Lung (tissue), 12 donors: ENCODE data around the gene NAP1L5. TPM values are rescaled to one million over a fixed set of nuclear protein-coding genes. Genes with fewer than 3 reads are reported as not detected.

ENCODE experiments used
- ATAC-seq: fragments of 200-7000 bp; cut with Tn5 transposase; one replicate; pipeline ENCODE4 v1.9.1; 2020; ENCODE audit warnings: moderate number of reproducible peaks; ENCODE audit not compliant: insufficient read depth, low FRiP score
- DNase-seq, 3 donors: peaks; one replicate each; pipeline ENCODE4 v3.0.0-alpha.2; 2013 to 2017
- H3K27ac ChIP-seq, 2 donors: one replicate each; pipeline ENCODE4 v1.5.1; 2013; ENCODE audit warnings: mild to moderate bottlenecking in 2 of 2, moderate library complexity in 2 of 2, control low read depth in 1 of 2, inconsistent platforms in 1 of 2, low read depth in 1 of 2, low read length in 1 of 2
- H3K27me3 ChIP-seq, 3 donors: one replicate each; pipeline ENCODE4 v1.5.1; 2013; ENCODE audit warnings: low read length in 2 of 3; ENCODE audit not compliant: control insufficient read depth in 3 of 3, insufficient read depth in 3 of 3
- H3K36me3 ChIP-seq, 4 donors: one replicate each; pipeline ENCODE4 v1.5.1; 2013; ENCODE audit warnings: low read length in 4 of 4, mild to moderate bottlenecking in 1 of 4, moderate library complexity in 1 of 4; ENCODE audit not compliant: control insufficient read depth in 4 of 4, insufficient read depth in 4 of 4
- H3K4me1 ChIP-seq, 5 donors: one replicate each; pipeline ENCODE4 v1.5.1; 2013; ENCODE audit warnings: low read length in 5 of 5, mild to moderate bottlenecking in 2 of 5, moderate library complexity in 1 of 5; ENCODE audit not compliant: control insufficient read depth in 5 of 5, insufficient read depth in 5 of 5
- H3K4me3 ChIP-seq: one replicate; pipeline ENCODE4 v1.5.1; 2013; ENCODE audit warnings: mild to moderate bottlenecking, control low read depth, moderate library complexity
- H3K9ac ChIP-seq, 2 donors: one replicate each; pipeline ENCODE4 v1.5.1; 2013; ENCODE audit warnings: low read length in 2 of 2, control low read depth in 1 of 2; ENCODE audit not compliant: insufficient read depth in 1 of 2
- H3K9me3 ChIP-seq, 4 donors: one replicate each; pipeline ENCODE4 v1.5.1; 2013; ENCODE audit warnings: low read length in 3 of 4, mild to moderate bottlenecking in 1 of 4, moderate library complexity in 1 of 4; ENCODE audit not compliant: control insufficient read depth in 4 of 4, insufficient read depth in 3 of 4
- CTCF ChIP-seq: IDR thresholded peaks from 2 replicates; pipeline ENCODE4 v1.5.1; 2012; ENCODE audit warnings: mild to moderate bottlenecking; ENCODE audit errors: control extremely low read depth, extremely low read depth
- WGBS, 2 donors: extraction: QIAGEN DNeasy Blood & Tissue Kit; methylation state at CpG; one replicate each; pipeline ENCODE4 v1.1.7; 2013; 5-methylcytosine and 5-hydroxymethylcytosine counted together
- polyA plus RNA-seq, 2 donors: library from polyadenylated mRNA; stranded (reverse); fragments of 200-250 nt; gene quantifications; one replicate each; pipeline ENCODE4 v1.2.1, GENCODE V29; 2013
- total RNA-seq, 2 donors: library from RNA; depleted of rRNA in 1 of 2; stranded (reverse); fragments of >200 nt in 1 of 2; gene quantifications; one replicate each; pipeline ENCODE4 v1.2.1, GENCODE V29; 2014 to 2021
- donor health status: control.
- donor health status: control.
- donor health status: Bipolar disorder and iron deficiency.
- donor health status: healthy.
- donor health status: DM: yes; HTN: yes; CAD: no.

The NAP1L5 gene
- total and polyA plus RNA-seq, 4 donors = 2.6 to 8.8 (median 3.2) TPM

GRCh38 chr4:88705805-88706492, 8.3 kb upstream of the NAP1L5 start:
- no peak overlapping the region for H3K9ac ChIP-seq
- H3K27ac ChIP-seq = no peak overlapping the region
- peaks cover 0 to 19% (median 0%) of the 10 kb centered on the region in 5 donors for H3K4me1 ChIP-seq
- no peak overlapping the region for H3K4me3 ChIP-seq
- ATAC-seq = no peak
- WGBS, 2 donors = 69 to 77% methylated on average over 3 of the region's 3 CpGs
- peaks cover 0 to 2% (median 0%) of the 10 kb centered on the region in 4 donors for H3K9me3 ChIP-seq
- DNase-seq = no peak
- peaks cover 0 to 11% (median 9%) of the 10 kb centered on the region in 4 donors for H3K36me3 ChIP-seq
- H3K27me3 ChIP-seq = no peaks in the 10 kb centered on the region
- TF ChIP-seq CTCF = no peak

- DNase-seq = no peak
- H3K4me1 ChIP-seq = peaks cover 0 to 19% (median 0%) of the 10 kb centered on the region in 5 donors
- no peak overlapping the region for H3K9ac ChIP-seq
- no peak overlapping the region for H3K27ac ChIP-seq
- H3K4me3 ChIP-seq = no peak overlapping the region
- peaks cover 0 to 9% (median 6%) of the 10 kb centered on the region in 4 donors for H3K36me3 ChIP-seq
- H3K9me3 ChIP-seq = no peaks in the 10 kb centered on the region
- H3K27me3 ChIP-seq = no peaks in the 10 kb centered on the region
- no peak for TF ChIP-seq CTCF
- no peak for ATAC-seq
Observed at GRCh38 chr4:88705223-88705622, 7.6 kb upstream of the NAP1L5 start.

GRCh38 chr4:88702782-88703181, 5.2 kb upstream of the NAP1L5 start:
- no peaks in the 10 kb centered on the region for H3K27me3 ChIP-seq
- H3K36me3 ChIP-seq = peaks cover 0 to 9% (median 3%) of the 10 kb centered on the region in 4 donors
- no peak for DNase-seq
- TF ChIP-seq CTCF = no peak
- H3K4me1 ChIP-seq = peaks cover 0 to 15% (median 0%) of the 10 kb centered on the region in 5 donors
- ATAC-seq = no peak
- 61 to 63% methylated on average over 2 of the region's 2 CpGs for WGBS, 2 donors
- no peak overlapping the region for H3K27ac ChIP-seq
- no peak overlapping the region for H3K4me3 ChIP-seq
- no peaks in the 10 kb centered on the region for H3K9me3 ChIP-seq
- no peak overlapping the region for H3K9ac ChIP-seq

- Histone ChIP-seq H3K9me3 (no peaks in the 10 kb centered on the region), H3K9ac (no peak overlapping the region), H3K27me3 (no peaks in the 10 kb centered on the region), H3K4me3 (no peak overlapping the region), H3K27ac (no peak overlapping the region), H3K36me3 (peaks cover 0 to 4% (median 0%) of the 10 kb centered on the region in 4 donors), H3K4me1 (peaks cover 0 to 3% (median 0%) of the 10 kb centered on the region in 5 donors)
- no peak for TF ChIP-seq CTCF
- WGBS, 2 donors = 94% methylated on average over 7 of the region's 7 CpGs
- DNase-seq (no peak), ATAC-seq (no peak)
Observed at GRCh38 chr4:88698519-88698918, 890 bp upstream of the NAP1L5 start.
